NCI-H446 (cell line): ENCODE measurements around the gene NCOR1.
"Not testable (repeated sequence)": the region's sequence is repeated elsewhere in the genome, so short reads cannot be mapped to it uniquely, and the experiment has no call there.

ENCODE experiments used
- DNase-seq, 2 experiments: peaks; one replicate each; lab custom pipeline; 2025; lab: John Stamatoyannopoulos, UW

Gene NCOR1

DNA sequence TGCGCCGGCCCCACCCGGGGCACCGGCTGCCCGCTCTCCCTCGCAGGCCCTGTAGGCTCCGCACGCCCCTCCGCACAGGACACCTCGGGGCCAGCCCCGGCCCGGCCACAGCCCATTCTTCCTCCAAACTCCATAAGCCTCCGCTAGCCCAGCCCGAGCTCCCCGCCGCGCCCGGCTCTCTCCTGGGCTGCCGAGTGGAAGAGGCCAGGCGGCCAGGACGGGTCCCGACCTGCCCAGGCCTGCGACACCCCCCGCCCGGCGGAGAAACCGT is 397 bp downstream of the NCOR1 start:
- DNase-seq = no peak

DNA sequence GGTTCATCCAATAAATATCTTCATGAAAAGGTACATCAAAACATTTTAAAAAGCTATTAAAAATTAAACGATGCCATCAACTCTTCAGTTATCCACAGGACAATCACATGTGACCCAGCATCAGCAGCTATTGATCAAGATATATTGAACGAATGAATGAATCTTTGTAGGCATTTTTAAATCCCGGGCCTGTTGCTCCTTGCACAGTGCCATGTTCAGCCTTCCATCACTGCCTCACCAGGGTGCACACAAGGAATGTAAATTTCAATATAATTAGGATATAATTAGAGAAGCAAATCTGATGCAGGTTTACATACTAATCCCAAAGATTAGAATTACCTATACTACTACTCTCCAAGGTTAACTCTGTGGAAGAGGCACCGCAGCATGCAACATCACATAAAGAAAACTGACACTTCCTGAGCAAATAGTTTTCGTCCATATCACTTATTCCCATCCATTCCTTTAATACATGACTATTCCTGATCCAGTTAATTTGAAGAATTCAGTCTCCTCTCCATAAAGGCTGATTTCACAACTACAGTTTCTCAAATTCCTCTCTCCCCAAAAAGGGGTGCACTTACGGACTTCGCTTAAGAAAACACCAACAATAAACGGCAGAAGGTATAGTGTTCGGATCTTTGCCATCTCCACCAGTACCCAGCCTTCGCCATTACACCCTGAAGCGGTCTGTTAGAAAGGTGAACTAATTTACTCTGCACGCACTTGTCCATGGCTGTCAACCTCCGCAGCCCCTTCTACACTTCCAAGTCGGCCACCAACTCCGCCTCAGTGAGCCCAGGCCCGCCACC is 938 bp downstream of the NCOR1 start:
- DNase-seq = no peak

DNA sequence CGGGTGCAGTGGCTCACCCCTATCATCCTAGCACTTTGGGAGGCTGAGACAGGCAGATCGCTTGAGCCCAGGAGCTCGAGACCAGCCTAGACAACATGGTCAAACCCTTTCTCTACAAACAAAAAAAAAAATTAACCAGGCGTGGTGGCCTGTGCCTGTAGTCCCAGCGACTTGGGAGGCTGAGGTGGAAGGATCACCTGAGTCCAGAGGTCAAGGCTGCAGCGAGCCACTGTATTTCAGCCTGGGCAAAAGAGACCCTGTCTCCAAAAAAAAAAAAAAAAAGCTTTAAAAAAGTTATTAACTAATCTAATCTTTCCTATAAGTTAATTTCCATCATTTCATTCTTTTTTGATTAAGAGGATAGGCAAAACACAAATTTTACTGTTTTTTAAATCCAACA is 2.5 kb downstream of the NCOR1 start:
- DNase-seq = no peak

DNA sequence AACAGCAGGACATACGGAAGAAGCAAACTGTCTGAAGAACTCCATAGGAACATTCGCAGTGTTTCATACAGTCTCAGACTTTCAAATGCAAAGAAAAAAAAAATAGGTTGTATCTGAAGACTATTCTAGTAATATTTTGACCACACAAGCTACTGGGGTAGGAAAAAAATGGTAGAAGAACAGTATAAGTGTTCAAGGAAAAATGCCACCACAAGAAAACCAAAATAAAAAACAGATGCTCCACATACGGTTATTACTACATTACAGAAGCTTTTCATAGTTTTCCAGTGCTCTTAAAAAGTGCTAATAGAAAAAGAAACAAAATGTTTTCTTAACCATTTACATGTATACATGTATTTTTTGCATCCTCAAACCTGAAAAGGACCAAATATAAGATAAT is 3.7 kb downstream of the NCOR1 start:
- no peak for DNase-seq

DNA sequence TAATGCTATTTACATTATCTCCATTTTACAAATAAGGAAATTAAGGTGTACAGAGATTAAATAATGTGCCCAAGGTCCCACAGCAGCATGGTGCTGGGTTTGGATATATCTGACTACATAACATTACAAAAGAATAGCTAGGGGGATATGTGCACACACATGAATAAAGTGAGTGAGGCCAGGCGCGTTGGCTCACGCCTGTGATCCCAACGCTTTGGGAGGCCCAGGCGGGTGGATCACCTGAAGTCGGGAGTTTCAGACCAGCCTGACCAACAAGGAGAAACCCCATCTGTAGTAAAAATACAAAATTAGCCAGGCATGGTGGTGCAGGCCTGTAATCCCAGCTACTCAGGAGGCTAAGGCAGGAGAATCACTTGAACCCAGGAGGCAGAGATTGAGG is 10.6 kb downstream of the NCOR1 start:
- DNase-seq = not testable (repeated sequence)

DNA sequence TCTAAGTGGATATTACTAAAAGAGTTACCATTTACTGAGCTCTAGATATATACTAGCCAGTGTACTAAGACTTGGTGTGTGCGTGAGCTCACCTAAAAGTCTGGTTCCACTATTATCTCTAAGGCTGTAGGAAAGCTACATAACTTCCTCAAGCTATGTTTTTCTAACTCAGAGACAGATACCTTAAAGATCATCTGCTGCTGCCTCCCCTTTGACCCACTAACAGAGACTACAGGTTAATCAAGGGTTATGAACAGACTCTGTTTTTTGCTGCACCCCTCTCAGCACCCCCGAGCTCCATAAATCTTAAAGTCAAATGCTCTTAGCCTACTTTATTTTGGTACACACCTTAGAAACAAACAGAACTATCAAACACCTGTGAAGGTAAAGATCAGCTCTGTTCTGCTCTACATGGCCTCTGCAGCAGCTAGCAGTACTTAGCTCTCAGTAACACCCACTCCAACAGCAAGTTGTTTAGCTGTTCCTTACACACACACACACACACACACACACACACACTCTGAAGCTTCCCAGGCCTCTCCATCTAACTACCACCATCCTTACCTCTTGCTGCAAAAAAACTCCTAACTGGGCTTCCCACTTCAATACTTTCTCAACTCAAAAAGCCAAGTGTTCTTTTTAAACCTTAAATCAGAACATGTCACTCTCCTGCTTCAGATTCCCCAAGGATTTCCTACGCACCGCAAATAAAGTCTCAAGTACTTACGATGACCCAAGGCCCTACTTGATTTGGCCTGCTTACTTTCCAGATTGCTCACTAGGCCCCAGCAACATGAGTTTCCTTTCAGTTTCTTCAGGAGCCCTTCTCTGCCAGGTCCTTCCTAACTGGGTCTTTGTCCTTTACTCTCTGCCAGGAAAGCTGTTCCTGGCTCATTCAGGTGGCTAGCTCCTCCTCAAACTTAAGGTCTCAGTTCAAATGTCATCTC is 12.5 kb downstream of the NCOR1 start:
- DNase-seq = not testable (repeated sequence)

DNA sequence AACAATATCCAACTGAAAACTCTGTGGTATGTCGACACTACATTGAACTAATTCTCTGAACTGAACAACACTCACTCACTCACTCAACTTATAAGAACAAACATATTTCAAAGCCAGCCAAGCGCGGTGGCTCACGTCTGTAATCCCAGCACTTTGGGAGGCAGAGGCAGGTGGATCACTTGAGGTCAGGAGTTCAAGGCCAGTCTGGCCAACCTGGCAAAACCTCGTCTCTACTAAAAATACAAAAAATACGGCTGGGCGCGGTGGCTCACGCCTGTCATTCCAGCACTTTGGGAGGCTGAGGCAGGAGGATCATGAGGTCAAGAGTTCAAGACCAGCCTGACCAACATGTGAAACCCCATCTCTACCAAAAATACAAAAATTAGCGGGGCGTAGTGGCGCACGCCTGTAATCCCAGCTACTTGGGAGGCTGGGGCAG is 13.6 kb downstream of the NCOR1 start:
- DNase-seq = not testable (repeated sequence)

DNA sequence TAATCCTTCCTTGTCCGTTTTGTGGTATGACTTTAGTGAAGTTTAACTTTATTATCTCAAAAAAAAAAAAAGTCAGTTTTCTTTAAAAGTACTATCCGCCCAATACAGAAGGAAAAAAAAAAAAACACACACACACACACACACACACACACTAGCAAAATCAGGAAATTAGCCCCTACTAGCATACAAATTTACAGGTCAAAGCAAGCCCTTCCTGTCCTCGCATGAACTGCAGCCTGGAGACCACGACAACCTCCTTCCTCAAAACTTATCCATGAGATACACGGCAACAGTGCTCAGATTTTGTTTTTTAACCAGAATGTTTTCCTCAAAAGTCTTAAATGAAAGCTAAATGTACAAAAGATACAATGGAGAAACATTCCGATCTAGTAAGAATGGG is 16.2 kb downstream of the NCOR1 start:
- no peak for DNase-seq

DNA sequence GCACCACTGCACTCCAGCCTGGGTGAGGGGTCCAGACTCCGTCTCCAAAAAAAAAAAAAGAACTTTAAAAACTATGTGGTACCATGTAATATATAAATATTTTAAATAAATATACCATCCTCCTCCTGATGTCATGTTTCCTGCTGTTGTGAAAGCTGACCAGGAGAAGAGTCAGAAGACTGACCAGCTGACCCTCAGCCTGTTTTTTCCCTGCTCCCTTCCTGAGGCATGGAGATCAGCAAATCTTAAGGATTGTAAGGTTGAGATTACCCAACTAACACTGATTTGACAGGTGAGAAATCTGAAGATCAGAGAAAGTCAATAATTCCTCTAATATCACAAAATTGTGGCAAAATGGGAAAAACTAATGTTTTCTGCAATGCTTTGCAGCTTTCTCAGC is 18.1 kb downstream of the NCOR1 start:
- no peak for DNase-seq

DNA sequence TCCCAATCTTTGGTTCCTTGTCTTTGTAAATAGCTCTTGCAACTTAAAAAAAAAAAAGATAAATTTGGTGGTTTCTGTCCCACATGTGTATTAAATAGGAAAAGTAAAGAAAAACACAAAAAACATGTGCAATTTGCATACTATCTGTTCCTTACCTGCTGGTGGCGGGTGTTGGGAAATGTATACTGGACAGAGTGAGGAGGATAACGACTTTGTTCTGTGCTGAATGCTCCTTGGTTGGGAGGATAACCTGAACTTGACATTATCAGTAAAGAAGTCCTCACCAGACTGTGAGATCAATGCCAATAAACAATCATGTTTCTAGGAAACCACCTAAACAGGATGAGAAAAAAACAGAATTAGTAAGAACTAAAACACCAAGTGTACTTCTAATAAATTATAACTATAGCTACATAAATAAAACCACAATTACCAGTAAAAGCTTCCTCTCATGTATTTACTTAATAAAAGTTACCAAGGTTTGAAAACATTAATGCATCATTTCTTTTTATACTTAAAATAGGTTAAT is 21.0 kb downstream of the NCOR1 start:
- DNase-seq = not testable (repeated sequence)

DNA sequence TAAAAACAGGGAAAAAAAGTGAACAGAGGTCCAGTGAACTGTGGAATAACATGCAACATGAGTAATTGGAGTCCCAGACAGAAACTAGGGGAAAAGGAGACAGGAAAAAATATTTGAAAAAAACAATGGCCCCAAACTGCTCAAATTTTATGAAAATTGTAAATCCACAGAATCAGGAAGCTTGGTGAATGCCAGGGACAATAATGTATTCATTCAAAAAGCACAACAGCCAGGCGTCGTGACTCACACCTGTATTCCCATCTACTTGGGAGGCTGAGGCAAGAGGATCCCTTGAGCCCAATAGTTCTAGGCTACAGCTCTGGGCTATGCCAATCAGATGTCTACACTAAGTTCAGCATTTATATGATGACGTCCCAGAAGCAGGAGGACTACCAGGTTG is 23.7 kb downstream of the NCOR1 start:
- no peak for DNase-seq

DNA sequence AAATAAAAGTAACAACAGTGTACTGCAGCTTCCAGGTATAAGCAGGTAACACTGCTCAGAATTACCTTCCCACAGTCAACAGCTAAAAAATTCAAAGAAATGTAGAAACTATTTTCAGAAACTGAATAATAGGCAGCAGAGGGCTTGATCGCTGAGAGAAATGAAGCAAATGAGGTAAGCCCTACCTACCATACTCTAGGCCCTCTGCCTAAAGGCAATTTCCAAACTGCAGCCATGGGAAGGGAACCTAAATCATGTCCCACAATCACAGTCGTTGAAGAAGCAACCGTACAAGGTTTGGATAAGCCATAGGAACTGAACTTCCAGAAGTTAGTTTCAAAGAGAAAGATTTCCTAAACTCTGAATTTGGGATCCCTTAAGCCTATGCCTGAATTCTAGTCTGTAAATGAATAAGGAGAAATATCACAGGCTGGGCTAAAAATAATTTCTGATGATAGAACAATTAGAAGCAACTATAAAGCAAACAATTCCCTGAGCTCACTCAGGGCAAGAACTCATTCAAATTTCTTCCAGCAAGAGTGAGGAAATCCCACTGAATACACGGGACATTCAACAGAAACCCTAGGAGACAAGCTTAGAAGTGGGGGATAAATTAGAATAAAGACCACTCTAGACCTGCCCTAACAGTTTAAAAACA is 24.5 kb downstream of the NCOR1 start:
- DNase-seq = no peak

DNA sequence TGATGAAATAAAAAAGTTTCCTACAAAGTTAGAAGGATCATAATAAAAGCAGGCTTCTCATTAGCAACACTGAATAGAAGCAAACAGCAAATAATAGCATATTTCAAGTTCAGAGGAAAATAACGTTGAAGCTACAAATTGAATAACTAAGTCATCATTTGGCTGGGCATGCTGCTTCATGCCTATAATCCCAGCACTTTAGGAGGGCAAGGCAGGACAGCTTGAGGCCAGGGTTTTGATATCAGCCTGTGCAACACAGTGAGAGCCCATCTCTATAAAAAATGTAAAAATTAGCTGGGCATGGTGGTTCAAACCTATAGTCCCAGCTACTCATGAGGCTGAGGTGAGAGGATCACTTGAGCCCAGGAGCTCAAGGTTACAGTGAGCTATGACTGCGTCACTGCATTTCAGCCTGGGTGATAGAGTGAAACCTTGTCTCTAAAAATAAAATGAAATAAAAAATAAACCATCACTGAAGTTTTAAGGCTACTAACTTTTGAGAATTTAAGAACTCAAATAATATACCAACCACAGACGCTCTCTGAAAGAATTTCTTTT is 25.5 kb downstream of the NCOR1 start:
- no peak for DNase-seq

DNA sequence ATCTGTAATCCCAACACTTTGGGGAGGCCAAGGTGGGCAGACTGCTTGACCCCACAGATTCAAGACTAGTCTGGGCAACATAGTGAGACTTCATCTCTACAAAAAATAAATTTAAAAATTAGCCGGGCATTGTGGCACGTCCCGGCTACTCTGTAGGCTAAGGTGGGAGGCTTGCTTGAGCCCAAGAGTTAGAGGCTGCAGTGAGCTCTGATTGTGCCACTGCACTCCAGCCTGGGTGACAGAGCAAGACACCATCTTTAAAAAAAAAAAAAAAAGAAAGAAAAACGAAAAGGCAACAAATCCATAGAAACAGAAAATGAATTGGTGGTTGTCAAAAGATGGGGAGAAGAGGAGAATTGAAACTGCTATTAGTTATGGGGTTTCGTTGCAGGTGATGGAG is 27.7 kb downstream of the NCOR1 start:
- DNase-seq = no peak

DNA sequence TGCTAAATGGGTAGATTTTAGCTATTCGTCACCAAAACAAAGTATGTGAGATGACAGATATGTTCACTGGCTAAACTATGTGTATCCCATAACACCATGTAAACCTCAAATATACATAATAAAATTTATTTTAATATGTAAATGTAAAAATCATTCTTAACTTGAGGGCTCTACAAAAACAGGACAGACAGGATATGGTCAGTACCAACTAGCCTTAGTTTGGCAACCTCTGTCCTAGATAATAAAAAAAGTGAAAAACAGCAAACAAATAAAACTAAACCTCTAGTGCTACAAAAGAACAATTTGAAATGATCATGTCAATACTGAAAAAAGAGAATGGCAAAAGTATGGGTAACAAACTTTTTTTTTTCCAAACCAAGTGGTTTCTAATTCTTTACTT is 33.8 kb downstream of the NCOR1 start:
- DNase-seq = no peak

DNA sequence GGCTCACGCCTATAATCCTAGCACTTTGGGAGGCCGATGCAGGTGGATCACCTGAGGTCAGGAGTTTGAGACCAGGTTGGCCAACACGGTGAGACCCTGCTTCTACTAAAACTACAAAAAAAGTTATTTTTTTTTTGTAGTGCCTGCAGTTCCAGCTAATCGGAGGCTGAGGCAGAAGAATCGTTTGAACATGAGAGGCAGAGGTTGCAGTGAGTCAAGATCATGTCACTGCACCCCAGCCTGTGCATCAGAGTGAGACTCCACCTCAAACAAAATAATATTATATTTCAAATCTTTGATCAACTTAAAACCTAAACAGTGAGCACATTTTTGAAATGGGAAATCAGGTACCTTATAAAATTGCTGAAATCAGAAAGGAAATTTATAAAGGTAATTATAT is 36.5 kb downstream of the NCOR1 start:
- DNase-seq = no peak

DNA sequence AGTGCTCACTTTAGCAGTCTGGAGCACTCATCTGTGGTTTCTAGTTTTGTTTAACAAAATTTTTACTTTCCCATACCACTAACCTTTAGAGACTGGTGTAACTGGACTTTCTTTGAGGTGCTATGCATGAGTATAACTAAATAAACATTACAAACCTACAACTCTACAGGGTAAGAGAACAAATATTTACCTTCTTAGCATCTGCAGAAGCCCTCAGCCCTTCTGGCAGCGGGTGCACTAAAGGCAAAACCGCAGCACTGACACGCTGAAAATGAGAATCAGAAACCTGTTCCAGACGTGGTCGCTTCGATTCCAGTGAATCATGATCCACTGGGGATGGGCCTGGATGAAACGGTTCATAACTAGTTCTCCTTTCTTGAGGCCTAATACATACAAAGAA is 43.7 kb downstream of the NCOR1 start:
- no peak for DNase-seq

DNA sequence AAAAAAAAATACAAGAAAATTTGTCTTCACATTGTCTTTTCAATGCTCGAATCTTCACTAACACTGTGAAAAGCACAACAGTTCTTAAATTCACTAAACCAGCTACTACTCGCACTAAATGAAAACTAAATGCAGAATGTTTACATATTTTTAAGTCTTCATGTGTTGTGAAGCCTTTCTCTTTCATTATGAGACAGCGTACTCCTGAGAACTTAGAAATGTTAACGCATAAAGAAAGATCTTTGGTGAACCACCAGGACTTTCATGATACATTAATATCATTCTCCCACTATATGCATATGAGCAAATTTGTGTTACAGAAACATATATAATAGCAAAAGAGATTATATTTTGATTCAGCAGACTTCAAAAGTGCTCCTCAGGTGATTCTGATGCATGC is 48.6 kb downstream of the NCOR1 start:
- not testable (repeated sequence) for DNase-seq

DNA sequence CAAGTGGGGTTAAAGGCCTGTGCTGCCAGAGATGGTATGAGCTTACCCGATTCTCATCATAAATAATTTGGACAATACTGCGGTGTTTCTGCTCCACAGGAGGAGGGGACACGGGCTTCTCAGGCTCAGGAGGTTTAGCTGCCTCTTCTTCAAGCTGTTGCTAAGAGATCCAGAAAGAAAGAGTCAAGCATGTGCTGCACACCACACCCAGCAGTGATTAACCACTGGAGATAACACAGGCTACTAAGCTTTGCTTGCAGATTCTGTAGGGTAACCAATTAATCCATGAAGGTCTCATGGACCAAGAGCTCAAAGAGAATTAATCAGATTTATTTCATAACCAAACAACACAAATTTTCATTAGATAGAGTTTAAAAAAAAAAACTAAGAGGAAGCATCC is 56.6 kb downstream of the NCOR1 start:
- DNase-seq = no peak

DNA sequence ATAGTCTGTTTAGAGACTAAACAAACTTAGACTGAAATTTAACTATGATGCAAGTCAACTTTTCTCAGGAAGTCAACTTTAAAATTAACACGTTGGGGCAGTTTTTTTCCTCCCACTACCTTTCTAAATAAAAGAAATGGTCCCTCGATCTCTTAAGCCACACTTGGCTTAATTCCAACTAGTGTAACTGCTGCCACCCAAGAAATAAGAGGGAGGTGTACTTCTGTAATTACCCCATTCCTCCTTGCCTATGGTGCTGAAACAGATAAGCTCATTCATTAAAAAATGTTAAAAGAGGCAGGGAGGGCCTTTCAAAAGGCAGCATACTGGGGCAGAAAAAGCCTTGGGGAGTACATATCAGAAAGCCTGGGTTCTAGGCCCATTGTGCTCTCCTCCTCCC is 59.8 kb downstream of the NCOR1 start:
- DNase-seq = no peak

DNA sequence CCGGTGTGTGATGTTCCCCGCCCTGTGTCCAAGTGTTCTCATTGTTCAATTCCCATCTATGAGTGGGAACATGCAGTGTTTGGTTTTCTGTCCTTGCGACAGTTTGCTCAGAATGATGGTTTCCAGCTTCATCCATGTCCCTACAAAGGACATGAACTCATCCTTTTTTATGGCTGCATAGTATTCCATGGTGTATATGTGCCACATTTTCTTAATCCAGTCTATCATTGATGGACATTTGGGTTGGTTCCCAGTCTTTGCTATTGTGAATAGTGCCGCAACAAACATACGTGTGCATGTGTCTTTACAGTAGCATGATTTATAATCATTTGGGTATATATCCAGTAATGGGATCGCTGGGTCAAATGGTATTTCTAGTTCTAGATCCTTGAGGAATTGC is 63.0 kb downstream of the NCOR1 start:
- DNase-seq = not testable (repeated sequence)

DNA sequence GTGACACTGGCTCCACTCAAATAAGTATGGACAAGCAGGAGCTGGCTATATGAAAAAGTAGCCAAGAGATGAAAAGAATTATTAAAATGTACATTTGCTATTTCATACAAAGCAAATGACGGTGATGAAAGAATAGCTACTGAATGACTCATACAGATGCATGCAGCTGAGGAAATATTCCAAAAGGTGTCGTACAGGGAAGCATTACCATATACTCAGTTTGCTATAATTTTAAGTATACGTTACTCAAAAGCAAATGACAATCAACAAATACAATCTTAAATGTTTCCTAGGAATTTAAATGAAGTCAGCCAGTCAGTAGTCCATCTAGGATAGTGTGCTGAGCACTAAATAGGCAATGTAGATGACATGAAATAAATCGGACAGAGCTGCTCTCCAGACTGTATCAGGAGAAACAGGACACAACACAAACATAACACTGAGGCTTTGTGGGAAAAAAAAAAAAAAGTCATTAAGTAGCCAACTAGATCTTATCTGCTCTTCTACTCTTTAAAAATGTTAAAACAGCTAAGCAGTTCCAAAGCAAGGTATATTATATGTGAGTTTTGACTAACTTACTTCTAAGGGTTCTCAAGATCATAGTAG is 65.0 kb downstream of the NCOR1 start:
- DNase-seq = no peak
